Measurements from ENCODE around the gene MEP1B. TPM values are rescaled to one million over a fixed set of nuclear protein-coding genes. Genes with fewer than 3 reads are reported as not detected.
"Not testable (repeated sequence)": the region's sequence is repeated elsewhere in the genome, so short reads cannot be mapped to it uniquely, and the experiment has no call there.

Gene MEP1B
- total RNA-seq, 1 donor from 2014 or later, result 0.15 TPM

DNA sequence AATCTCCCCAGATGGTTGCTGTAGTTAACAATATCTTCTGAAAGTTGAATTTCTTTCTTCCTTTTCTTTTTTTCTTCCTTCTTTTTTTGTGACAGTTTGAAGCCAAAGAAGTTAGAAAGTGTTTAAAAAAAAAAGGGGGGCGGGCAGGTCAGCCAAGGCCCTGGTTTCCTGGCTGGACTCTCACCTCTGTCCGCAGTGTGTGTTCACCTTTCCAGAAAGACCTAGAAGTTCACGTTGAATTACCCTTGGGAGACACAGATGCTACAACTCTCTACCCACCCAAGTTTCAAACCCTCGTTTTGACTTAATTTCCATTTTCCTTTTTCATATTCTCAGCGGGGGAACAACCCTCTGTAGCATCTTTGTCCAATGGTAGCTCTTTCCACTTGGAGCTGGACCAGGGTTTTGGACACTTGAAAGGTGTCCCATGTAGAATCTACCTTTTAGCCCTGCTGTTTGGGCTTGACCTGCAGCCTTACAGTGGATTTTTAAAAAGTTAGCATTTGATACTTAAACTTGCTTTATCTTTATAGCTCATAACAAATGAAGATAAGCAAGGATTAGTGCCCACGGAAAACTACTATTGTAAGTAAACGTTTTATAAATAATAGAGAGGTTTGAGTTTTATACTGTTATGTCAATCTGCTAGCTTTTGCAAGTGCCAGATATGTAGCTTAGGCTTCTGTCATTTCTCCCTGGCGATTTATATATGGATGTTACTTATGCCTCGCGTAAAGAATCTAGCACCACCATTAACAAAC is 20.0 kb downstream of the MEP1B start:
- TF ChIP-seq, protein P1, sequence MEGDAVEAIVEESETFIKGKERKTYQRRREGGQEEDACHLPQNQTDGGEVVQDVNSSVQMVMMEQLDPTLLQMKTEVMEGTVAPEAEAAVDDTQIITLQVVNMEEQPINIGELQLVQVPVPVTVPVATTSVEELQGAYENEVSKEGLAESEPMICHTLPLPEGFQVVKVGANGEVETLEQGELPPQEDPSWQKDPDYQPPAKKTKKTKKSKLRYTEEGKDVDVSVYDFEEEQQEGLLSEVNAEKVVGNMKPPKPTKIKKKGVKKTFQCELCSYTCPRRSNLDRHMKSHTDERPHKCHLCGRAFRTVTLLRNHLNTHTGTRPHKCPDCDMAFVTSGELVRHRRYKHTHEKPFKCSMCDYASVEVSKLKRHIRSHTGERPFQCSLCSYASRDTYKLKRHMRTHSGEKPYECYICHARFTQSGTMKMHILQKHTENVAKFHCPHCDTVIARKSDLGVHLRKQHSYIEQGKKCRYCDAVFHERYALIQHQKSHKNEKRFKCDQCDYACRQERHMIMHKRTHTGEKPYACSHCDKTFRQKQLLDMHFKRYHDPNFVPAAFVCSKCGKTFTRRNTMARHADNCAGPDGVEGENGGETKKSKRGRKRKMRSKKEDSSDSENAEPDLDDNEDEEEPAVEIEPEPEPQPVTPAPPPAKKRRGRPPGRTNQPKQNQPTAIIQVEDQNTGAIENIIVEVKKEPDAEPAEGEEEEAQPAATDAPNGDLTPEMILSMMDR (IDR thresholded peaks at IDR 0.05; ENCODE audit: unreplicated experiment), result no peak
- Mint-ChIP-seq H3K36me3 (ENCODE audit: low read depth, unreplicated experiment) (no peaks in the 10 kb centered on the region), H3K4me1 (ENCODE audit: unreplicated experiment) (peaks cover 8% of the 10 kb centered on the region), H3K9me3 (ENCODE audit: unreplicated experiment) (no peaks in the 10 kb centered on the region), H3K27me3 (ENCODE audit: unreplicated experiment) (peaks cover 1% of the 10 kb centered on the region), H3K4me3 (ENCODE audit: unreplicated experiment) (no peak overlapping the region), H3K27ac (ENCODE audit: unreplicated experiment) (no peak overlapping the region)
- no peak for DNase-seq (ENCODE audit: low spot score)

DNA sequence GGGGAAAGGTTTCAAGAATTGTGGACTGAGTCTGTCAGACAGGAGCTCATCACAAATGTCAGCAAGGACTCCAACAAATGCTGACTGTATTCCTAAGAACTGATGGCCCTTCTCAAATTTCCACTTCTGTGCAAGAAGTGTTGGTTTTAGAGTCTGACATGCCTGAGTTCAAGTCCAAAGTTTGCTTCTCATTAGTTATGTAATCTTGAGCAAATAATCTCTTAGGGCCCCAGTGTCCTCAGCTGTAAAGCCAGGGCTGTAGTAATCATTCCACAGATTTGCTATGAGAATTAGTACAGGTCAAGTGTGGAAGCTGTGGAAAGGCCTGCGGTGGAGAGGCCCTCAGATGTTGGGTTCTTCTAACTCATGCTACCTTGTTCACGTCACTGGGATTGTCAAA is 23.9 kb downstream of the MEP1B start:
- no peaks in the 10 kb centered on the region for H3K9me3 Mint-ChIP-seq (ENCODE audit: unreplicated experiment)
- H3K27ac Mint-ChIP-seq (ENCODE audit: unreplicated experiment), result no peak overlapping the region
- no peak for DNase-seq (ENCODE audit: low spot score)
- TF ChIP-seq, protein P1 (IDR thresholded peaks at IDR 0.05; ENCODE audit: unreplicated experiment), result no peak
- no peaks in the 10 kb centered on the region for H3K36me3 Mint-ChIP-seq (ENCODE audit: low read depth, unreplicated experiment)
- H3K4me3 Mint-ChIP-seq (ENCODE audit: unreplicated experiment), result no peak overlapping the region
- H3K27me3 Mint-ChIP-seq (ENCODE audit: unreplicated experiment), result peaks cover 2% of the 10 kb centered on the region
- peaks cover under 1% of the 10 kb centered on the region for H3K4me1 Mint-ChIP-seq (ENCODE audit: unreplicated experiment)

DNA sequence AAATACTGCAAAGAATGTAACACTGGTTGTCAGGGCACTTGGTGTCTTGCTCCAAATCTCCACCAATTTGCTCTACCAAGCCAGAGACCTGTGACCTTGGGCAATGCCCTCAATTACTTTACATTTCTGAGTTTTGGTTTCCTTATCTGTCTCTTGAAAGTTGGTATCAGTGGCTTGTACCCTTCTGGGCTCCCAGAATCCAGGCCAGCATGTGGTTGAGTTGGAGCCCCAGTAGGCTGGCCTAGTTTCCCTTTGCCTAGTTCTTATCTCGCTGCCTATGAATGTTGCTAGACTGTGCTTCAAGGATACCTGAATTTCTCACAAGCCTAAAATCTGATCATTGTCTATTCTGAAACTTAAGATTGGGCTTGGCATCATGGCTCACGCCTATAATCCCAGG is 26.6 kb downstream of the MEP1B start:
- no peaks in the 10 kb centered on the region for H3K4me1 Mint-ChIP-seq (ENCODE audit: unreplicated experiment)
- no peaks in the 10 kb centered on the region for H3K36me3 Mint-ChIP-seq (ENCODE audit: low read depth, unreplicated experiment)
- no peak overlapping the region for H3K4me3 Mint-ChIP-seq (ENCODE audit: unreplicated experiment)
- peaks cover 2% of the 10 kb centered on the region for H3K27me3 Mint-ChIP-seq (ENCODE audit: unreplicated experiment)
- H3K27ac Mint-ChIP-seq (ENCODE audit: unreplicated experiment), result no peak overlapping the region
- DNase-seq (ENCODE audit: low spot score), result no peak
- TF ChIP-seq, protein P1 (IDR thresholded peaks at IDR 0.05; ENCODE audit: unreplicated experiment), result no peak
- no peaks in the 10 kb centered on the region for H3K9me3 Mint-ChIP-seq (ENCODE audit: unreplicated experiment)

DNA sequence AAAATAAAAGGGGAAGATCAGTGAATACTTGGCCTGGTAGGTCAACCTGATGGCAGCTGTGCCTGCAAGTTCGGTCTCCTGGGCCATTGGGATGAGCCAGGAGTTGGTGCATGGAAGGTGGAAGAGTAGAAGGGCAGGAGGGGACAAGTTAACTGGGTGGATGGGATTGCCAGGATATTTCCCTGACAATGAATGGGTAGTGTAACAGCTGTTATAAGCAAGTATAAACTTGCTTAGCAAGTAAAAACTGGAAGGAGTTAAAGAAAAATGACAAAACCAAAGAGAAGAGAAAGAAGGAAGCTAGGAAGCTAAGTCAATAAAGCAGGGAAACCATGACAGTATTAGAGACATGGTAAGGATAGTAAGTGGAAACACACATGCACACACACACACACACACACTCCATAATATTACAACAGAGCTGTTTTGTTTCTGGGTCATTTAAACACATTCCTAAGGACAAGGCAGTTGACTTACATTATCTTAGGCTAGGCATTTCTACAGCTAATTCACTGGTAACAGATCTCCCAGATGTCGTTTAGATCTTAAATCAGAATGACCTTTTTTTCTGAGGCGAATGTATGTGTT is 29.7 kb downstream of the MEP1B start:
- Mint-ChIP-seq H3K36me3 (ENCODE audit: low read depth, unreplicated experiment) (no peaks in the 10 kb centered on the region), H3K27ac (ENCODE audit: unreplicated experiment) (no peak overlapping the region), H3K4me3 (ENCODE audit: unreplicated experiment) (no peak overlapping the region), H3K27me3 (ENCODE audit: unreplicated experiment) (peaks cover 2% of the 10 kb centered on the region), H3K9me3 (ENCODE audit: unreplicated experiment) (no peaks in the 10 kb centered on the region), H3K4me1 (ENCODE audit: unreplicated experiment) (no peaks in the 10 kb centered on the region)
- no peak for DNase-seq (ENCODE audit: low spot score)
- TF ChIP-seq, protein P1 (IDR thresholded peaks at IDR 0.05; ENCODE audit: unreplicated experiment), result no peak

DNA sequence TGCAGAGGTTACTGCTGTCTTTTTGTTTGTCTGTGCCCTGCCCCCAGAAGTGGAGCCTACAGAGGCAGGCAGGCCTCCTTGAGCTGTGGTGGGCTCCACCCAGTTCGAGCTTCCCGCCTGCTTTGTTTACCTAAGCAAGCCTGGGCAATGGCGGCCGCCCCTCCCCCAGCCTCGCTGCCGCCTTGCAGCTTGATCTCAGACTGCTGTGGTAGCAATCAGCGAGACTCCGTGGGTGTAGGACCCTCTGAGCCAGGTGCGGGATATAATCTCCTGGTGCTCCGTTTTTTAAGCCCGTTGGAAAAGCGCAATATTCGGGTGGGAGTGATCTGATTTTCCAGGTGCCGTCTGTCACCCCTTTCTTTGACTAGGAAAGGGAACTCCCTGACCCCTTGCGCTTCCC is 43.5 kb downstream of the MEP1B start:
- H3K27ac Mint-ChIP-seq (ENCODE audit: unreplicated experiment); H3K4me1 Mint-ChIP-seq (ENCODE audit: unreplicated experiment); DNase-seq (ENCODE audit: low spot score); H3K27me3 Mint-ChIP-seq (ENCODE audit: unreplicated experiment); H3K9me3 Mint-ChIP-seq (ENCODE audit: unreplicated experiment); H3K4me3 Mint-ChIP-seq (ENCODE audit: unreplicated experiment); H3K36me3 Mint-ChIP-seq (ENCODE audit: low read depth, unreplicated experiment): not testable (repeated sequence)

Data from endothelial cell (in vitro differentiated cells).